Activated T-helper 2 cell treated with anti-CD3 and anti-CD28 coated beads, Interferon-gamma antibody, Interleukin-2, Interleukin-4, amounts not matched to agents 10 μg/mL and 5 μg/mL and 100 μg/mL, durations not matched to agents 14 hours and 24 hours and 36 hours (primary cell): ENCODE results near the gene GRIK3. TPM values are rescaled to one million over a fixed set of nuclear protein-coding genes. Genes with fewer than 3 reads are reported as not detected.

Source experiments
- DNase-seq: peaks from one replicate; pipeline ENCODE4 v3.0.0; 2021; ENCODE audit warnings: low spot score
- H3K27ac Mint-ChIP-seq: one replicate; pipeline ENCODE4 v1.8.0; 2021; ENCODE audit warnings: mixed read lengths
- H3K27me3 Mint-ChIP-seq: one replicate; pipeline ENCODE4 v1.8.0; 2021; ENCODE audit warnings: low read depth, mixed read lengths
- H3K36me3 Mint-ChIP-seq: one replicate; pipeline ENCODE4 v1.8.0; 2021; ENCODE audit warnings: low read depth, mixed read lengths
- H3K4me1 Mint-ChIP-seq: one replicate; pipeline ENCODE4 v1.8.0; 2021; ENCODE audit warnings: low read depth, mixed read lengths
- H3K4me3 Mint-ChIP-seq: one replicate; pipeline ENCODE4 v1.8.0; 2021; ENCODE audit warnings: low read depth, mild to moderate bottlenecking, moderate library complexity, mixed read lengths
- H3K9me3 Mint-ChIP-seq: one replicate; pipeline ENCODE4 v1.8.0; 2021; ENCODE audit warnings: mixed read lengths
- intact Hi-C: fragments of 100-400 bp; cut with micrococcal nuclease; formaldehyde crosslinking; loops from one replicate; pipeline ENCODE4 v1.15.1; 2023
- total RNA-seq: library from RNA; stranded (reverse); gene quantifications from 2 replicates; pipeline ENCODE4 v1.2.3, GENCODE V29; 2022

GRIK3 gene
- total RNA-seq, 1 donor from 2014 or later: not detected

DNA sequence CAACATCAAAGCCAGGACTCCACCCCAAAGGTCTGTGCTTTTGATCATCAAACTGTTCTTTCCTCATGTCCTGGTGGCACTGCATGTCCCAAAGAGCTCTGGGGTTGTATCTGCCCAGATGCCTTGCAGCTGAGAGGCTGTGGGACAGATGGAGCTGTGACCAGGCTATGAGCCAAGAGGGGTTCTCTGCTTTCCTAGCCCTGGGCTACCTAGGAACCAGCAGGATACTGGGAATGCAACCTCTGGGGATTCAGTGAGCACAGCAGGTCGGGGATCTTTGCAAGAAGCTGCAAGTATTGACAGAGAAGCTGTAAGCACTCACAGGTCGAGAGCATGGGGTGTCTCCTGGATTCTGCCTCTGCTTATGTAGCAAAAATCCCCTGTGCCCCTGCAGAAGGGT lies 186.6 kb downstream of the GRIK3 start:
- Mint-ChIP-seq H3K27ac (no peak overlapping the region), H3K4me1 (no peaks in the 10 kb centered on the region), H3K27me3 (peaks cover 3% of the 10 kb centered on the region), H3K36me3 (no peaks in the 10 kb centered on the region), H3K9me3 (no peaks in the 10 kb centered on the region), H3K4me3 (no peak overlapping the region)
- DNase-seq: no peak
- intact Hi-C loops: no loop called here

DNA sequence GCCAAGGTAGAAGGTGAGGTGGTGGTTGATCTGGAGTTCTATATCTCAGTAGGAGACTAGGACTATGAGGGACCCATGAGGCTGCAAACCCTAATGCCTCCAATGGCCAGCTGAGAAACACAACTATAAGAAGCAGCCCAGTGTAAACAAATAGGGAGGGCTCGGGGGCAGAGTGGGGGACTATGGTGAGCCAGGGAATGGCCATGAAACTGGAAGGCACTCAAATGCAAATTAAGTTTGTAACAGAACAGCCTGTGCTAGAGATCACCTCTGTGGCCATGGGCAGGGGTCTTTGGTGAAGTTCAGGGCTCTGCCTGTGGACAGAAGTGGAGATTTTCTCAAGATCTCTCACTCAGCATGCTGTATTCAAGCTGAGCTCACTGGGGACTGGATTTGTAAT lies 187.1 kb downstream of the GRIK3 start:
- no peaks in the 10 kb centered on the region for H3K4me1 Mint-ChIP-seq
- H3K36me3 Mint-ChIP-seq: no peaks in the 10 kb centered on the region
- no peak overlapping the region for H3K4me3 Mint-ChIP-seq
- DNase-seq: no peak
- H3K27ac Mint-ChIP-seq: no peak overlapping the region
- peaks cover 3% of the 10 kb centered on the region for H3K27me3 Mint-ChIP-seq
- no peaks in the 10 kb centered on the region for H3K9me3 Mint-ChIP-seq
- intact Hi-C loops: no loop called here

DNA sequence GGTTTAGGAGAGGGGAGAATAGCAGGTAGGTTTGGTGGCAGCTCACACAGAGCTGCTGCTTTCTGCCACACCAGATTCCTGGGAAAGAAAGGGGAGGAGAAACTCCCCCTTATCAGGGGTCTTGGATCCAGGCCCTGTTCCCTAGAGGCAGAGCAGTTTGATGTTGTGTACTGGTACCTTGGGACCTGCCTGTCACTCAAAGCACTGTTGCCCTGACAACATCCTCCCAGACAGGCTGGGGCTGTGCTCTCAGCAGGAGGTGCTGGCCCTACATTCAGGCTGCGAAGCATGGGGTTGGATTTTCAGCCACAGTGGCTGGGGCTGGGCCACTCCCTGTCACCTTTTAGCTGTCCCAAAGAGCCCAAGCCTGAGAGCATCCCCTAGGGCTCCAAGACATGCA lies 188.0 kb downstream of the GRIK3 start:
- Mint-ChIP-seq H3K36me3 (no peaks in the 10 kb centered on the region), H3K27me3 (peaks cover 3% of the 10 kb centered on the region), H3K9me3 (no peaks in the 10 kb centered on the region)

DNA sequence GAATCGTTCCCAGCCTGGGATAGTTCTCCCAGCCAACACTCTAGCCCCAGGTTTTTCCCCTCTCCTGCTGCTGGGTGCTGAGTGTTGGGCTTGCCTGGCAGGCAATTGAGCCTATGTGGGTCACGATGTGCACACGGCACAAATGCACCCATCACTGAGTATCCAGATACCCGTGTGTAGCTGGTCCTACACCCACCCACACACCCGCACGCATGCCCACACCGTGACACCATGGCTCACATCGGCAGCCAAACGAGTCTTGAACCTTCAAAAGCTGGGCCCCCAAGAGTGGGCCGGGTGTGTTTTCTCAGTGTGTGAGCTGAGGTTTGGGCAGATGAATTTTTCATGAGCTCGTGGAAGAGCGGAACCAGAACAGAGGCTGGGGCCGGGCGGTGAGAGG lies 188.5 kb downstream of the GRIK3 start:
- H3K27me3 Mint-ChIP-seq: peaks cover 3% of the 10 kb centered on the region
- no peaks in the 10 kb centered on the region for H3K36me3 Mint-ChIP-seq
- no peaks in the 10 kb centered on the region for H3K4me1 Mint-ChIP-seq
- intact Hi-C loops: no loop called here
- no peak for DNase-seq
- no peaks in the 10 kb centered on the region for H3K9me3 Mint-ChIP-seq
- H3K4me3 Mint-ChIP-seq: no peak overlapping the region
- no peak overlapping the region for H3K27ac Mint-ChIP-seq

More for the DNA sequence above, 188.0 kb downstream of the GRIK3 start:
- DNase-seq: no peak
- Mint-ChIP-seq H3K27ac (no peak overlapping the region), H3K4me3 (no peak overlapping the region), H3K4me1 (no peaks in the 10 kb centered on the region)
- intact Hi-C loops: no loop called here

DNA sequence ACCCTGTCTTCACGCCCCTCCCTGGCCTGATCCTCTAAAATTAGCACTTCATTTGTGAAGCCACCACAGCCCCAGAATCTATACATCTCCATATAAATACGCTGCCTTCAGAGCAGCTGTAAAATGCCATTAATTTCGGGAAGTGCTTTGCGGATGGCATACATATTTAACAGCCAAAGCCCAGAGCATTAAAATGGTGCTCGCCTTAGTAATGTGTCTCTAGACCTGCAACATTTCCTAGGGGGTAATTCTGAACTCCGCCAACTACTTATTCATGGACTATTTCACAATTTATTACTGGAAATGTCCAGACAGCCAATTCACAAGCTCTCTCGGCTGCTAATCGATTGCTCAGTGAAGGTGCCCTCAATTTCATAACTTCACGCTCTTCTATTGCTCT lies 189.4 kb downstream of the GRIK3 start:
- H3K9me3 Mint-ChIP-seq: no peaks in the 10 kb centered on the region
- intact Hi-C loops: no loop called here
- H3K27ac Mint-ChIP-seq: no peak overlapping the region
- no peaks in the 10 kb centered on the region for H3K36me3 Mint-ChIP-seq
- H3K27me3 Mint-ChIP-seq: peaks cover 3% of the 10 kb centered on the region
- H3K4me1 Mint-ChIP-seq: no peaks in the 10 kb centered on the region
- no peak overlapping the region for H3K4me3 Mint-ChIP-seq
- DNase-seq: no peak

DNA sequence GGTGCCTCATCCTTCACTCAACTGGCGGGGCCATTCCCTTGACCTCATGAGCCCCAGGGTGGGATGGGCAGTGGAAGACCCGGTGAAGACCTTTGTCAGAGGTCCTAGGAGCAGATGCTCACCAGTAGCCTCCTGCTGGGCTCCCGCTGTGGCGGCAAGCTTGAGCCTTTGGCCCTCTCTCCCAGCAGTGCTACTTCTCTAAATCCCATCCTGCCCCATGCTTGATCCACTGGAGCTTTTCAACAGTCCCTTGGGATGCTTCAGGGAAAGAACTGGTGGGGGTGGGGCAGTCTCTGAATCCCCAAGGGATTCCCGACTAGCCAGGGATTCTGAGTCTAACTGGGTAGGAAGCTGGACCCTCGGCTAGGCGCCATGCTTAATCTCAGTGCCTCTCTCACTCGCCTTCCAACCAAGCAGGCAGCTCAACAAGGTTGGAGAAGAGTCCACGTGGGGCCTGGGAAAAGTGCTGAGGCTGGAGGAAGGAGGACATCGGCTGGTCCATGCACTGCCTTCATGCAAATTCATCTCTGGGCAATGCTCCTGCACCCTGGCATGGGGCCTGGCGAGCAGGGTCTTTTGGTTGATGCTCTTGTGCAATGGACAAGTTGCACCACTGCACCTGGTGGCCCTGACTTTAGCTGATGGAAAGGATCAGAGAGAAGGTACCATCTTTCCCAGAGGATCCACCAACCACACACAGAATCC lies 190.3 kb downstream of the GRIK3 start:
- intact Hi-C loops: no loop called here
- no peaks in the 10 kb centered on the region for H3K9me3 Mint-ChIP-seq
- H3K4me1 Mint-ChIP-seq: no peaks in the 10 kb centered on the region
- no peak for DNase-seq
- H3K27me3 Mint-ChIP-seq: peaks cover 3% of the 10 kb centered on the region
- no peaks in the 10 kb centered on the region for H3K36me3 Mint-ChIP-seq
- H3K27ac Mint-ChIP-seq: no peak overlapping the region
- no peak overlapping the region for H3K4me3 Mint-ChIP-seq

DNA sequence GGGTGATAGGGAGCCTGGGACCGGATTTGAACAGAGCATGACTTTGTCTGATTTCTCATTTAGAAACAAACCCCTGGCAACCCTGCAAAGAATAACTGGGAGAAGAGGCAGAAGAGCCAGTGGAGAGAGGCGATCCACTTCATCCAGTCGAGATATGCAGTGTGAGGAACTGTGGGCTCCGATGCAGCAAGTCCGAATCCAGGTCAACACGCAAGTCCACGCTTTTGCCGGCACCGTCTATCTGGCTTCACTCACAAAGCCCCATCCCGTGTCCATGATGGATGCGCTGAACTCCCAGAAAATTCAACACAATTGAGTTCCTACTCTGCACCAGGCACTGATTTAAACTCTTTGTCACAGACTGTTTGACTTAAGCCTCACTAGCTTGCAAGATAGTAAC lies 191.3 kb downstream of the GRIK3 start:
- H3K27me3 Mint-ChIP-seq: no peaks in the 10 kb centered on the region
- no peaks in the 10 kb centered on the region for H3K4me1 Mint-ChIP-seq
- H3K27ac Mint-ChIP-seq: no peak overlapping the region
- intact Hi-C loops: no loop called here
- no peaks in the 10 kb centered on the region for H3K36me3 Mint-ChIP-seq
- no peaks in the 10 kb centered on the region for H3K9me3 Mint-ChIP-seq
- no peak overlapping the region for H3K4me3 Mint-ChIP-seq
- DNase-seq: no peak

DNA sequence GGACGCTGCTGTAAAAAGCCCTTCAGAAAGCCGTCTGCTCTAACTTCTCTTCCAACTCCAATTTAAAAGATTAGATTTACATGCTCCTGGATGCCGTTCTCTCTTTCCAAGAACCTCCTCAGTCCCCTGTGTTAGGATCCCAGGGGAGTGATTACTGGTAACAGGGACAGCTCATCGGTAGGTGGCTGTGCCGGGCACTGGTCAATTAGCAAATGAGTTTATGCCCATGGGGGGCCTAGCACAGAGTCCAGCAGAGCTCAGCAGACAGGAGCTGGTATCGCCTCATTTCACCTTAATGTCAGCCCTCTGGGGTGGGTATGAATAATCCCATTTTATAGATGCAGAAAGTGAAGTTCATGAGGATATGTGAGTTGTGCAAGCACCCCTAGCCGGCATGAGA lies 191.9 kb downstream of the GRIK3 start:
- Mint-ChIP-seq H3K4me3 (no peak overlapping the region), H3K27ac (no peak overlapping the region), H3K27me3 (no peaks in the 10 kb centered on the region), H3K36me3 (no peaks in the 10 kb centered on the region), H3K9me3 (no peaks in the 10 kb centered on the region), H3K4me1 (no peaks in the 10 kb centered on the region)
- no peak for DNase-seq
- intact Hi-C loops: no loop called here

DNA sequence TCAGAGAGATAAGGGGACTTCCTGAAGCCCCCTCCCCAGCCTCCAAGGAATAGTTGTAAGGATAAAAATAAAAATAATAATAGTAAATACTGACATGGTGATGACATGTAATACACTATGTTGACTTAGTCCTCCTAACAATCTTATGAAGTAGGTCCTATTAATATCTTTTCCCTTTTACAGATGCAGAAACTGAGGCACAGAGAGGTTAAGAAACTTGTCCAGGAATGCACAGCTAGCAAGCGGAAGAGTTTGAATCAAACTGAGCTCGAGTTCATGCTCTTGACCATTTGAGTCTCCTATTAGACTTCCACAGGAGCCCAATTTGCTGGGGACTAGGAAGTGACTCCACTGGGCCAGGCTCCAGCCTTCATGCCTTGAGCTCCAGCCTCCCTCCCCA lies 194.8 kb downstream of the GRIK3 start:
- Mint-ChIP-seq H3K4me3 (no peak overlapping the region), H3K36me3 (no peaks in the 10 kb centered on the region)

DNA sequence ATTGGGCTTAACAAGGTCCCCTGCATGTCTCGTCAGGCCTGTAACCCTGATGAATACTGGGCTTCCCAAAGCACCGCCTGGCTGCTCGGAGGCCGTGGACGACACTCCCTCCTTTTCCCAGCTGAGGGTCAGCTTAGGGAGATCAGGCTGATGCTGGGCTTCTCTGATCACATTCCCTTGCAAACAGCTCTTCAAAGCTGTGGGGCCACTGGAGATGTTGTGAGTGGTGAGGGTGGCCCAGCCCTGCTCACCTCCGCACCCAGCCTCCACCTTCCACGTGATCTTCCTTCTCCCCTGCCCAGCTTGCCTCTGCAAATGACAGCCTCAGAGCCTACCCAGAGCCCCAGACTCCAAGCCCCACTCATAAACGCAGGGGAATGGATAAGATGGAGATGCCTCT lies 195.4 kb downstream of the GRIK3 start:
- intact Hi-C loops: no loop called here
- no peaks in the 10 kb centered on the region for H3K27me3 Mint-ChIP-seq
- H3K27ac Mint-ChIP-seq: no peak overlapping the region
- no peaks in the 10 kb centered on the region for H3K9me3 Mint-ChIP-seq
- no peaks in the 10 kb centered on the region for H3K4me1 Mint-ChIP-seq
- no peak overlapping the region for H3K4me3 Mint-ChIP-seq
- no peaks in the 10 kb centered on the region for H3K36me3 Mint-ChIP-seq
- no peak for DNase-seq

More for the DNA sequence above, 194.8 kb downstream of the GRIK3 start:
- intact Hi-C loops: no loop called here
- Mint-ChIP-seq H3K27ac (no peak overlapping the region), H3K4me1 (no peaks in the 10 kb centered on the region), H3K9me3 (no peaks in the 10 kb centered on the region), H3K27me3 (no peaks in the 10 kb centered on the region)
- DNase-seq: no peak

DNA sequence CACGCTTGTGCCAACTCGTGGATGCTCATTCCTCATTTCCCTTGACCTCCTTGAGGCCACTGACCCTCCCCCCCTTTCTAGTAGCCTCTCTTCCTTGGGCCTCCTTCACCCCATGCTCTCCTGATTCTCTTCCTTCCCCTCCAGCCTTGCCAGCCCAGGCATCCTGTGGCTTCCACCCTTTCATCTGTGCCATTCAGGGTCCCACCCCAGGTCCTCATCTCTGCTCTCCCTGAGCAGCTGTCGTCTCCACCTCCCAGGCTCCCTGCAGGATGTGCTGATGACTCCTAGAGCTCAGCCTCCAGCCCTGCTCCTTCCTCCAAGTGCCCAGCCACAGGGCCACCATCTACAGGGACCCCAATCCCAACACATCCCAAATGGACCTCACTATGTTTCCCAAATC lies 197.4 kb downstream of the GRIK3 start:
- intact Hi-C loops: no loop called here
- H3K9me3 Mint-ChIP-seq: no peaks in the 10 kb centered on the region
- no peaks in the 10 kb centered on the region for H3K27me3 Mint-ChIP-seq

DNA sequence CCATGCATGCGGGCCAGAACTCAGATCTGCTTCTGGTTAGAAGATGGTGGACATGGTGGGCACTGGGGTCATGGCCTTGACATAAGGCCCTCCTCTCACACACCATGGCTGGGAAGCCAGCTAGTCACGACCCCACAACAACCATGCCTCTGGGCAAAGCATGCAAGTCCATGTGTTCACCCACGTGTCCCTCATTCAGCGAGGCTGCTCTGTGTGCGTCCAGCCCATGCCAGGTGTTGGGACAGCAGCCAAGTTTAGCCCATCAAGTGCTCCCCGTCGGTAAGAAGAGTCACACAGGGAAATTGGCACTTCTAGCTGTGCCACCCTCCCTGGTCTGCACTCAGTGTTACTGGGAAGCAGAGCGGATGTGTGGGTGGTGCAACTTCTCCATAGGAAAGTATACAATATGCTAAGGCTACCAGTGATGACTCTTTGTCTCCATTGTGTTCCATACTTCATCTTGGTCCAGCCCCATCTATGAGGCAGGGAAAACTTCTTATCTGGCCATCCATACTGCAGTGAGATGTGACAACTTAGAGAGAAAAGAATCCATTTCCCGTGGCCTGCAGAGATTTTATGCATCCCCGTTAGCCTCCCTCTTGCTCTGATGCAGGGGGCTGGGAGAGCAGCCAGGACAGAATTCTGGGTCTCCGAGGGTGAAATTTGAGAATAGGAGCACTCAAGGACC lies 198.0 kb downstream of the GRIK3 start:
- intact Hi-C loops: no loop called here
- H3K4me1 Mint-ChIP-seq: no peaks in the 10 kb centered on the region
- no peak overlapping the region for H3K4me3 Mint-ChIP-seq
- H3K27me3 Mint-ChIP-seq: no peaks in the 10 kb centered on the region
- no peaks in the 10 kb centered on the region for H3K9me3 Mint-ChIP-seq
- no peak overlapping the region for H3K27ac Mint-ChIP-seq
- no peak for DNase-seq
- no peaks in the 10 kb centered on the region for H3K36me3 Mint-ChIP-seq

More for the DNA sequence above, 197.4 kb downstream of the GRIK3 start:
- Mint-ChIP-seq H3K4me3 (no peak overlapping the region), H3K27ac (no peak overlapping the region), H3K36me3 (no peaks in the 10 kb centered on the region), H3K4me1 (no peaks in the 10 kb centered on the region)
- no peak for DNase-seq

DNA sequence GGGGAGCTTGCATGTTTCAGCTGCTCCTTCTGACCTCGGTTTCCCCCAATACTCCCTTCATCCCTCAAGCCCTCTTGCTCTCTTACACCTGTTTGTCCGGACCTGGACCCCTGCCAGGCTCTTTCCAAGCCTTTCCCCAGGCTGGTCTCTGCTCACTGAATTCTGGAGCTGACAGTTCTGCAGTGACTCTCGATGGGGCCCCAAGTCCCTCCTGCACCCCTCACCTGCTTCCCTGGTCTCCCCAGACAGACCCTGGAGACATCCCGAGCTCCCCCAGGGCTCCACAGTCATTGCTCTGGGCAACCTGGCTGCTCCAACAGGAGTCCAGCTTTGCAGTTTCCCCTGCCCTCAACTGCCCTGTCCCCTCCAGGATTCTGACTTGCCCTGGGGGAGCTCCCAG lies 198.6 kb downstream of the GRIK3 start:
- no peaks in the 10 kb centered on the region for H3K36me3 Mint-ChIP-seq
- DNase-seq: no peak
- H3K4me3 Mint-ChIP-seq: no peak overlapping the region
- H3K27me3 Mint-ChIP-seq: no peaks in the 10 kb centered on the region
- H3K27ac Mint-ChIP-seq: no peak overlapping the region
- intact Hi-C loops: no loop called here
- no peaks in the 10 kb centered on the region for H3K4me1 Mint-ChIP-seq
- H3K9me3 Mint-ChIP-seq: no peaks in the 10 kb centered on the region
